Mucosa of rectum (tissue), 2 donors: ENCODE measurements around the gene AMN.

Source experiments
- H3K27ac ChIP-seq, 2 donors: one replicate each; pipeline ENCODE4 v1.7.0; 2013; ENCODE audit warnings: inconsistent platforms in 2 of 2, low read depth in 2 of 2, low read length in 2 of 2
- H3K27me3 ChIP-seq, 2 donors: one replicate each; pipeline ENCODE4 v1.7.0; 2013; ENCODE audit warnings: low read length in 2 of 2; ENCODE audit not compliant: control insufficient read depth in 2 of 2, insufficient read depth in 2 of 2
- H3K36me3 ChIP-seq, 2 donors: one replicate each; pipeline ENCODE4 v1.7.0; 2013; ENCODE audit warnings: low read length in 2 of 2; ENCODE audit not compliant: control insufficient read depth in 2 of 2, insufficient read depth in 2 of 2
- H3K4me1 ChIP-seq, 2 donors: one replicate each; pipeline ENCODE4 v1.7.0; 2013; ENCODE audit warnings: low read length in 2 of 2, mild to moderate bottlenecking in 1 of 2; ENCODE audit not compliant: control insufficient read depth in 2 of 2, insufficient read depth in 2 of 2
- H3K4me3 ChIP-seq, 2 donors: one replicate each; pipeline ENCODE4 v1.7.0; 2013; ENCODE audit warnings: low read length in 2 of 2
- H3K9ac ChIP-seq, 2 donors: one replicate each; pipeline ENCODE4 v1.7.0; 2013; ENCODE audit warnings: low read length in 2 of 2, low read depth in 1 of 2, mild to moderate bottlenecking in 1 of 2
- H3K9me3 ChIP-seq, 2 donors: one replicate each; pipeline ENCODE4 v1.7.0; 2013; ENCODE audit warnings: low read length in 2 of 2; ENCODE audit not compliant: control insufficient read depth in 2 of 2
- donor health status: healthy.
- donor health status: Normal muscosa, but diverticular disease.

The AMN gene

DNA sequence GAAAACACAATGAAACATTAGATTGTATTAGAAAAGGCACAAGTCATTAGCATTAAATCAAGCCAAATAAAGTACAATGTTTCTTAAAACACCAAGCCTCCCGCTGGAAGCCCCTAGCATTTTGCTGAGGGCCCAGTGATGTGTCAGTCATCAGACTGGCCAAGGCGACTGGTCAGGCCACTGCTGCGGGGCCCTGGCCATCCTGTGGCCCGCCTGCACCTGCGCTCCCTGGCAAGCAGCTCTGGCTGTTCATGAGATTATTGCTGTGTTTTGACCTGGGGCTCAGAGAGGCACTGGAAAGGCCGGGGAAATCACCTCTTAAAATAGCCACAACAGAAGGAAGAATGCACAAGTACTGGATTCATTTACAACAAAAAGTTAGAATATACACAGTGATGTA lies 24.2 kb upstream of the AMN start:
- no peaks in the 10 kb centered on the region for H3K9me3 ChIP-seq
- peaks cover 31 to 49% of the 10 kb centered on the region in 2 donors for H3K36me3 ChIP-seq
- no peak overlapping the region for H3K27ac ChIP-seq
- H3K27me3 ChIP-seq = no peaks in the 10 kb centered on the region
- H3K9ac ChIP-seq = no peak overlapping the region
- H3K4me1 ChIP-seq = no peaks in the 10 kb centered on the region
- no peak overlapping the region for H3K4me3 ChIP-seq

DNA sequence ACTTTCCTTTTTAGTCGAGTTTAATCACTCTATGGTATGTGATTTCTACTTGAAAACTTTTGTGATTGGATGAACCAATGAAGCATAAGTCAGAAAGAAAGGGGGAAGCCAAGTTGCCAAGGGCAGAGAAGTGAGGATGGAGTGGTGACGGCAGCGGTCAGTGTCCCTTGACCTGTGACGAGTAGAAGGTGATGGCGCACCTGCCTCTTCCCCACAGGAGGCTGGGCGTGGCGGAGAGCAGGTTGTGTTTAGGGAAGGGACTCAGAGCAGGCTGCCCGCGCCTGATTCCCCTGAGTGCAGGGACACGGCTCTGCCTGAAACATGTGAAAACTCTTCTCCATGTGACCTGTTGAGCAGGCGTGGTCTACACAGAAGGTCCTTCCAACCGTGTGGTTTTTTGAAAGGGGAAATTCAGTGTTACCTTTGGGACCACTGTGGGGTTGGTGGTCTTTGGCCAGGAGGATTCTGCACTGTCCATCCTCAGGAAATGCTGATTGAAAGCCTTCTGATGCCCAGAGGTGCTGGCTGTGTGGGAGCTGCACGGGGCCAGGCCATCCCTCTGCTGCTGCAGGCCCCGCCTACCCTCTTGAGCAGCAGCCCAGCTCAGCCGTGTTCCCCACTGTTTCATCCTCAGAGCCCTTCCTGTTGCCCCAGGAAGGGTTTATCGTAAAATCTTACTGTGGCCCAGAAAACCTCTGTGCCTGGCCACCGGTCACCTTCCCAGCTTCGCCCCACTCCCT lies 23.5 kb upstream of the AMN start:
- no peaks in the 10 kb centered on the region for H3K9me3 ChIP-seq
- H3K4me3 ChIP-seq = no peak overlapping the region
- no peak overlapping the region for H3K9ac ChIP-seq
- H3K27me3 ChIP-seq = no peaks in the 10 kb centered on the region
- H3K27ac ChIP-seq = no peak overlapping the region
- peaks cover 31 to 52% of the 10 kb centered on the region in 2 donors for H3K36me3 ChIP-seq
- no peaks in the 10 kb centered on the region for H3K4me1 ChIP-seq

DNA sequence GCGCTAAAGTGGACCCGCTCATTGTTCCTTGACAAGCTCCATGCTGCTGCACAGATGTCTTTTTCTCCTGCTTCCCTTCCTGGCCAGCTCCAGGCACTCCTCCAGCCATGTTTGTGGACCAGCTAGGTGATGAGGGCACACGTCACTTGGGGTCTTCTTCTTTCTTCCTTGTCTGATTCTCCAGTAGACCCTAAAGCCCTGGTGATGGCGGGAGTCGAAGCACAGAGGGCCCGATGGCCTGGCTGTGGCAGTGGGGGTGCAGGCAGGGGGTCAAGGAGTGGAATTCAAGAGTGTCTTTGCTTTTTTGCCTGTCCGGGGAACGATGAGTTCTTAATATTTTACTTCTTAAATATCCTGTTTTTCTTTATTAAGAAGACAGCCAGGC lies 23.0 kb upstream of the AMN start:
- H3K27me3 ChIP-seq = no peaks in the 10 kb centered on the region
- H3K9me3 ChIP-seq = no peaks in the 10 kb centered on the region
- no peaks in the 10 kb centered on the region for H3K4me1 ChIP-seq
- H3K4me3 ChIP-seq = no peak overlapping the region
- H3K9ac ChIP-seq = no peak overlapping the region
- H3K27ac ChIP-seq = no peak overlapping the region
- peaks cover 31 to 55% of the 10 kb centered on the region in 2 donors for H3K36me3 ChIP-seq

DNA sequence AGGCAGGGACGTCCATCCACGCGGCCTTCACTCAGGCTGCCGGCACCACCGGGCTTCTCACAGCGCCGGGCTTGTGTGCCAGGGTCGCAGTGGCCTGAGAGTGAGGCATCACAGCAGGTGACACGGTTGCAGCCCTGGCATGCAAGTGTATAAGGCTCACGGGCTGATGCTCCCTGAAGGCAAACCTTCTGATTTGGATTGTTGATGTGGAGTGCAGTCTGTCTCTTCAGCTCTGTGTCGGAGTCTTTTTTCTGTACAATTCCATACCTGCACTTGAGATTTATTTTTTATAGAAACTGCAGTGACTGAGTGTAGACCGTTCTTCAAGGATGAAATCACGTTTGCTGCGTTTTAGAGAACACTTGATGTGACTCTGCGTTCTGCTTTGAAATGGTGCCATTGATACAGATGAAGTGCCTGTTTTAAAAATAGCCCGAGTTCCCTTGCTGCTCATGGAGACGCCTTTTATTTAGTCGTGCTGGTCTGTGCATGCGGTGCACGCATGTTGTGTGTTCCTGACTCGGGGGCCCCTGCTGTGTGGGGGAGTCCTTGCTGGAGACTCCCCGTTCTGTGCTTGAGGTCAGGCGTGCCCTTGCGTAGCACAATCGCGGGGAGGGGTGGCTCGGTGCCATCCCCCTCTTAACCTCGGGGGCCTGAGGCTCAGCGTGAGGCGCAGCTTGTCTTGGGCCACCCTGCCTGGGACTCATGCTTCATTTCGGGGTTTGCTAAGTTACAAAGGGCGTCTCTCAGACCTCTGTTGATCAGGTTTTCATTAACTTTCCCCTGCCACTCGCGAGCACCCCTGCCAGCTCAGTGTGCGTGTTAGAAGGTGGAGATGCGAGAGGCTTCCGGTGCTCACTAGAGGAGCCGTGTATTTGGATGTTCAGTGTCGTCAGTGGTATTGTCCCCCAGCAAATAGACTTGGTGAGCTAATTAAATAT lies 21.6 kb upstream of the AMN start:
- Histone ChIP-seq H3K9ac (no peak overlapping the region), H3K27me3 (no peaks in the 10 kb centered on the region), H3K36me3 (peaks cover 36 to 54% of the 10 kb centered on the region in 2 donors), H3K9me3 (no peaks in the 10 kb centered on the region), H3K27ac (peak overlapping the region; percentile 41 to 75), H3K4me3 (peak overlapping the region in 1 of 2 donors; percentile 20), H3K4me1 (no peaks in the 10 kb centered on the region)

DNA sequence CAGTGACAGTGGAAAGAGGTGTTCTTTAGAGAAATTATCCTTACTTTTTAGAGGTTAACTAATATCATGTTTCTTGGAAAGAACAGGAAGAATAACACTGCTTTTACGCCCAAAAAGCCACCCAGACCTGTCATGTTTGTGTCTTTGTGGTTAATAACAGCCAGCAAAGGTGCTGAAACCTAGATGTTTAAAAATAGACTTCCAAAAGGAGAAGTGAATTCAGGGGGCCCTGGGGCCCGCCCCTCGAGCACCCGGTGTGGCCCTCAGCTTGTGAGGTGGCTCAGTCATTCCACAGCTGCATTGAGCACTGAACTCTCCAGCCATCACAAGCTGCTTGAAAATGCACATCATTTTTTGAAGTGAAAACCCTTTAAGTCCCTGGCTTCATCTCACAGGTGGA lies 20.8 kb upstream of the AMN start:
- H3K4me1 ChIP-seq = no peaks in the 10 kb centered on the region
- H3K36me3 ChIP-seq = peaks cover 33 to 59% of the 10 kb centered on the region in 2 donors
- no peak overlapping the region for H3K9ac ChIP-seq
- H3K27me3 ChIP-seq = no peaks in the 10 kb centered on the region
- H3K27ac ChIP-seq = peak overlapping the region; percentile 41 to 75
- H3K4me3 ChIP-seq = no peak overlapping the region
- no peaks in the 10 kb centered on the region for H3K9me3 ChIP-seq

DNA sequence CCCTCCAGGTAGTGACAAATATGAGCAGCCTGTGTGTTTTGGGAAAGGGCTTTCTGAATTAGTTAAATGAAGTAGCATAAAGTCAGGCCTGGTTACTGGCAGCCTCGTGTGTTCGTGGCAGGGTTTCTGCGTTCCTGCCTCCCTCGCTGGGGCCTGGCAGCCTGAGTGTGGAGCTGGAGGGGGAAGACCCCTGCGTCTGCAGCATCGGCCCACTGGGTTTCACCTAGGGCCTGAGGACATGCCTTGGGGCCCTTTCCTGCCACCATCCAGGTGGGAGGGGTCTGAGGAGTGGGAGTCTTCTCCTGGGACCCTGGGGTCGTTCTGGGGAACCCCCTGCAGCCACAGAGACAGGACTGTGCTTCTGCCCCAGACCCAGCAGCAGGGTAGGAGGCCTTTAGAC lies 20.4 kb upstream of the AMN start:
- Histone ChIP-seq H3K4me1 (no peaks in the 10 kb centered on the region), H3K9ac (no peak overlapping the region), H3K36me3 (peaks cover 35 to 62% of the 10 kb centered on the region in 2 donors), H3K27me3 (no peaks in the 10 kb centered on the region), H3K9me3 (no peaks in the 10 kb centered on the region), H3K27ac (peak overlapping the region in 1 of 2 donors; percentile 67), H3K4me3 (no peak overlapping the region)

DNA sequence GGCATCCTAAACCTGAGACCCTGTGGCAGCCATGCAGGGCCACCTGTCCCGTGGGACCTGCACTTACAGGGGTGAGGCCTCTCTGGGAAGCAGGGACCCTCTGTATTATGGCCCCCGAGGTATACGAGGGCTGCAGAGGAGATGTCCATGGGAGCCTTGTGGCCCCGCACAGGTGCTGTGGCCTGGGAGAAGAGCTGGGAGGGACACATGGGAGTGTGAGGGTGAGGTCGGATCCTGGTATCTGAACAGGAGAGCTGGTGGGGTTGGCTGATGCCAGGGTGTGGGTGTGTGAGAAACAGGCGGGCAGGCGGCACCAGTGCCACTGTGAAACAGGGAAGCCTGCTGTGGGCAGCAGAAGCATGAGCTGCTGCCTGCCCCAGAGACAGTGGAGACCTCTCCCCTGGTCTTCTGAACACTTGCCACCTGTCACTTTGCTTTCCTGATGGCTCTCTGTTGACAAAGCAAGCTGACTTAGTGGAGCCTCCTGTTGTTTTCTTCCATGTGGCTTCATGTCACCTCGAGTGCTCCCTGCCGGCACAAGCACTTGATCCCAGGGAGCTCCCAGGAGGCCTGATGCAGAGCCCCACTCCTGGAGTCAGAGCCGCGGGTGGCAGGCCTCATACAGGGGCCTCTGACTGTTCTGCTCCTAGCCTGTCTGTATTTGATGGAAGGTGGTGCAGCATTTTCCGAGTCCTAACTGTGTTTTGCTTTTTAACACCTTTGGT lies 19.8 kb upstream of the AMN start:
- peaks cover 32 to 61% of the 10 kb centered on the region in 2 donors for H3K36me3 ChIP-seq
- no peaks in the 10 kb centered on the region for H3K9me3 ChIP-seq
- no peaks in the 10 kb centered on the region for H3K27me3 ChIP-seq
- H3K4me3 ChIP-seq = no peak overlapping the region
- peak overlapping the region; percentile 12 to 67 for H3K27ac ChIP-seq
- no peaks in the 10 kb centered on the region for H3K4me1 ChIP-seq
- no peak overlapping the region for H3K9ac ChIP-seq

DNA sequence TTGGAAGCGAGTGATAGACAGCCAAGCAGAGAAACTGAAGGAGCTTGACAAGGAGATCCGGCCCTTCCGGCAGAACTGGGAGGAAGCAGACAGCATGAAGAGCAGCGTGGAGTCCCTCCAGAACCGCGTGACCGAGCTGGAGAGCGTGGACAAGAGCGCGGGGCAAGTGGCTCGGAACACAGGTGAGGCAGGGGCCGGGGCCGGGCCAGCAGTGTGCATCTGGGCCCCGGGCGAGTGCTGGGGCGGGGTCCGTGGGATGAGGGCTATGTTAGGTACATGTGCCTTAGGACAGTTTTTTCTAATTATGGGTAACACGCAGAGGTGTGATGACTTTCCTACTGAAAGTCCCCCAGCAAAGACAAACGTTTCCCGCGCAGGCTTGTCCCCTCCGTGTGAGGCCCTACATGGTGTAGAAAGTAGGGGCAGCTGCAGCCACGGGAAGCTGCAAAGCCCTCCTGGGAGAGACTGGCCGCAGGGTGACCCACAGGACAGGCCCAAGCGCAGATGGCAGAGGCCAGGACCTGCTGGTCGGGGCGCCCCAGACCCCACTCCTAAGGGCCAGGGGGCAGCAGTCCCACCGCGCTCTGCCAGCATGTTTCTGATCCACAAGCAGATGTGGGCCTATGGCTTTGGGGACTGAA lies 19.1 kb upstream of the AMN start:
- H3K4me1 ChIP-seq = no peaks in the 10 kb centered on the region
- H3K9ac ChIP-seq = no peak overlapping the region
- peak overlapping the region; percentile 12 to 67 for H3K27ac ChIP-seq
- H3K36me3 ChIP-seq = peaks cover 30 to 59% of the 10 kb centered on the region in 2 donors
- no peaks in the 10 kb centered on the region for H3K27me3 ChIP-seq
- H3K9me3 ChIP-seq = no peaks in the 10 kb centered on the region
- no peak overlapping the region for H3K4me3 ChIP-seq

DNA sequence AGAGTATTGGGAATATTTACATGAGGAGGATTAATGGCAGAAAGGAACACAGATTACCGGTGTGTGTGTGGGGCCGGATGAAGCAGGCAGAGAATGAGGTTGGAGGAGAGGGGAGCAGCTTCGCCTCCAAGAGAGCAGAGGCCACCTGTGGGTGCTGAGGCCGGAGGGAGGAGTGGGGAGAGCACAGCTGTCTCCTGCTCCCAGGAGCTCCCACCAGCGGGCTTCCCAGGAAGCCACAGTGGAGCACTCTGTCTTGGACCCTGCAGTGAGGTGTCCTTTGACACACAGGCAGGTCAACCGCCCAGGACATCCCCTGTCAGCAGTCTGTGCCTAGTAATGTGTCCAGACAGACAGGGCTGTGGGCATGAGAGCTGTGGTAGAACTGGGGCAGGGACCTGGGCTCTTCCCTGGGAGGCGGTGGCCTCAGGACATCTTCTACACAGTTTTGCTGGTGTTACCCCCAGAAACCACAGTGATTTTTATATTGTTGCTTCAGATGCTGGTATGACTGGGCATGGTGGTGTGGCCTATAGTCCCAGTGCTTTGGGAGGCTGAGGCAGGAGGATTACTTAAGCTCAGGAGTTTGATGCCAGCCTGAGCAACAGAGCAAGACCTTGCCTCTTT lies 18.5 kb upstream of the AMN start:
- no peaks in the 10 kb centered on the region for H3K27me3 ChIP-seq
- H3K4me3 ChIP-seq = no peak overlapping the region
- no peak overlapping the region for H3K27ac ChIP-seq

More for the DNA sequence above, 18.5 kb upstream of the AMN start:
- no peaks in the 10 kb centered on the region for H3K4me1 ChIP-seq
- H3K9ac ChIP-seq = no peak overlapping the region
- H3K9me3 ChIP-seq = no peaks in the 10 kb centered on the region
- H3K36me3 ChIP-seq = peaks cover 28 to 54% of the 10 kb centered on the region in 2 donors
